NT2/D1 (cell line): ENCODE data around the gene CFD.

Experiments
- SUZ12 ChIP-seq: IDR thresholded peaks from 2 replicates; pipeline ENCODE4 v1.6.1; 2011; ENCODE audit not compliant: insufficient read length, insufficient read depth; ENCODE audit errors: extremely low read depth
- YY1 ChIP-seq: IDR thresholded peaks from 2 replicates; pipeline ENCODE4 v1.6.1; 2011; ENCODE audit not compliant: insufficient read length, insufficient read depth
- ZNF274 ChIP-seq: IDR thresholded peaks from 2 replicates; pipeline ENCODE4 v1.6.1; 2011; ENCODE audit warnings: mild to moderate bottlenecking, low read depth, low read length

- TF ChIP-seq ZNF274 (no peak), YY1 (no peak), SUZ12 (no peak)
Observed at GRCh38 chr19:858284-858683, 1.2 kb upstream of the CFD start.
